Prostate gland (tissue), 2 donors: ENCODE results near the gene PRPF8. TPM values are rescaled to one million over a fixed set of nuclear protein-coding genes. Genes with fewer than 3 reads are reported as not detected.

Experiments
- DNase-seq: peaks from one replicate; pipeline ENCODE4 v3.0.0-alpha.2; 2019; ENCODE audit warnings: low spot score
- H3K27ac ChIP-seq, 2 donors: fragments of 200-600 bp; sonication (generic); 2 replicates each; pipeline ENCODE4 v1.5.1; 2017 to 2019
- H3K27me3 ChIP-seq: fragments of 200-600 bp; sonication (generic); replicated peaks from 2 replicates; pipeline ENCODE4 v1.5.1; 2019; ENCODE audit not compliant: insufficient read depth
- H3K36me3 ChIP-seq, 2 donors: fragments of 200-600 bp; sonication (generic); 1 replicate in 1 of 2; 2 replicates in 1 of 2; pipeline versions ENCODE4 v1.5.1 to v1.8.1; 2017 to 2019
- H3K4me1 ChIP-seq: fragments of 200-600 bp; sonication (generic); replicated peaks from 2 replicates; pipeline ENCODE4 v1.5.1; 2019
- H3K4me3 ChIP-seq, 2 donors: fragments of 200-600 bp; sonication (generic); 2 replicates each; pipeline ENCODE4 v1.5.1; 2017 to 2019
- H3K9me3 ChIP-seq: fragments of 200-600 bp; sonication (generic); 2 replicates; pipeline ENCODE4 v1.5.1; 2017
- POLR2A ChIP-seq: fragments of 450-650 bp; IDR thresholded peaks from one replicate; pipeline ENCODE4 v1.6.1; 2016; ENCODE audit warnings: antibody characterized with exemption, mild to moderate bottlenecking
- POLR2AphosphoS5 ChIP-seq: sonication (generic); formaldehyde crosslinking; IDR thresholded peaks from one replicate; pipeline ENCODE4 v1.6.1; 2017; ENCODE audit warnings: antibody characterized with exemption
- WGBS: methylation state at CpG from one replicate; pipeline ENCODE4 v1.1.5; 2018; 5-methylcytosine and 5-hydroxymethylcytosine counted together
- intact Hi-C: fragments of 100-400 bp; cut with DNase I; formaldehyde crosslinking; loops from one replicate; pipeline ENCODE4 v1.14.2; 2022
- total RNA-seq, 2 donors: library from RNA; depleted of rRNA; stranded (reverse); fragments of >200 nt; gene quantifications; one replicate each; pipeline ENCODE4 v1.1.0, GENCODE V29; 2016
- TF ChIP-seq, protein P1 (sequence below), 4 experiments: fragments of 200-600 bp in 2 of 4; fragments of 450-650 bp in 2 of 4; sonication (generic) in 2 of 4; IDR thresholded peaks; 1 replicate in 3 of 4; 2 replicates in 1 of 4; pipeline ENCODE4 v1.5.1; 2016 to 2019; ENCODE audit warnings: antibody characterized with exemption in 4 of 4, mild to moderate bottlenecking in 2 of 4, moderate library complexity in 2 of 4

Gene PRPF8
- total RNA-seq, 2 donors from 2014 or later, result 235 to 321 TPM

DNA sequence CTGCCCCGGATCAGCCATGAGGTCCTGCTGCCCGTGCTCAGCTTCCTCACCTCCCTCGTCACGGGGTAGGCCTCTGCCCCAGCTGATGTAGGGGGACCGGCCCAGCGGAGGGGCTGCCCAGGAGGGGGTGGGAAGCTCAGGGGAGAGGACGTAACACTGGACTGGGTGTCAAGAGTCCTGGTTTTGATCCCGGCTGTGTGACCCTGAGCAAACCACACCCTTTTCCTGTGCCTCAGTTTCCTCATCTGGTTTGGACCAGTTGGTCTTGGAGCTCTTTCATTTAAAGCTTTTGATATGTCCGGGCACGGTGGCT, 46.5 kb upstream of the PRPF8 start:
- intact Hi-C loops, result no loop called here
- WGBS, result 58% methylated on average over 9 of the region's 10 CpGs
- peaks cover 0 to 17% of the 10 kb centered on the region in 2 donors for H3K36me3 ChIP-seq
- no peaks in the 10 kb centered on the region for H3K27me3 ChIP-seq
- peak; percentile 13 for TF ChIP-seq POLR2A
- TF ChIP-seq, protein P1, sequence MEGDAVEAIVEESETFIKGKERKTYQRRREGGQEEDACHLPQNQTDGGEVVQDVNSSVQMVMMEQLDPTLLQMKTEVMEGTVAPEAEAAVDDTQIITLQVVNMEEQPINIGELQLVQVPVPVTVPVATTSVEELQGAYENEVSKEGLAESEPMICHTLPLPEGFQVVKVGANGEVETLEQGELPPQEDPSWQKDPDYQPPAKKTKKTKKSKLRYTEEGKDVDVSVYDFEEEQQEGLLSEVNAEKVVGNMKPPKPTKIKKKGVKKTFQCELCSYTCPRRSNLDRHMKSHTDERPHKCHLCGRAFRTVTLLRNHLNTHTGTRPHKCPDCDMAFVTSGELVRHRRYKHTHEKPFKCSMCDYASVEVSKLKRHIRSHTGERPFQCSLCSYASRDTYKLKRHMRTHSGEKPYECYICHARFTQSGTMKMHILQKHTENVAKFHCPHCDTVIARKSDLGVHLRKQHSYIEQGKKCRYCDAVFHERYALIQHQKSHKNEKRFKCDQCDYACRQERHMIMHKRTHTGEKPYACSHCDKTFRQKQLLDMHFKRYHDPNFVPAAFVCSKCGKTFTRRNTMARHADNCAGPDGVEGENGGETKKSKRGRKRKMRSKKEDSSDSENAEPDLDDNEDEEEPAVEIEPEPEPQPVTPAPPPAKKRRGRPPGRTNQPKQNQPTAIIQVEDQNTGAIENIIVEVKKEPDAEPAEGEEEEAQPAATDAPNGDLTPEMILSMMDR (IDR thresholded peaks at IDR 0.05), result no peak
- peaks cover 14% of the 10 kb centered on the region for H3K4me1 ChIP-seq
- no peak for DNase-seq
- no peak overlapping the region for H3K4me3 ChIP-seq
- H3K27ac ChIP-seq, result peak overlapping the region; percentile 91 to 93
- no peaks in the 10 kb centered on the region for H3K9me3 ChIP-seq

DNA sequence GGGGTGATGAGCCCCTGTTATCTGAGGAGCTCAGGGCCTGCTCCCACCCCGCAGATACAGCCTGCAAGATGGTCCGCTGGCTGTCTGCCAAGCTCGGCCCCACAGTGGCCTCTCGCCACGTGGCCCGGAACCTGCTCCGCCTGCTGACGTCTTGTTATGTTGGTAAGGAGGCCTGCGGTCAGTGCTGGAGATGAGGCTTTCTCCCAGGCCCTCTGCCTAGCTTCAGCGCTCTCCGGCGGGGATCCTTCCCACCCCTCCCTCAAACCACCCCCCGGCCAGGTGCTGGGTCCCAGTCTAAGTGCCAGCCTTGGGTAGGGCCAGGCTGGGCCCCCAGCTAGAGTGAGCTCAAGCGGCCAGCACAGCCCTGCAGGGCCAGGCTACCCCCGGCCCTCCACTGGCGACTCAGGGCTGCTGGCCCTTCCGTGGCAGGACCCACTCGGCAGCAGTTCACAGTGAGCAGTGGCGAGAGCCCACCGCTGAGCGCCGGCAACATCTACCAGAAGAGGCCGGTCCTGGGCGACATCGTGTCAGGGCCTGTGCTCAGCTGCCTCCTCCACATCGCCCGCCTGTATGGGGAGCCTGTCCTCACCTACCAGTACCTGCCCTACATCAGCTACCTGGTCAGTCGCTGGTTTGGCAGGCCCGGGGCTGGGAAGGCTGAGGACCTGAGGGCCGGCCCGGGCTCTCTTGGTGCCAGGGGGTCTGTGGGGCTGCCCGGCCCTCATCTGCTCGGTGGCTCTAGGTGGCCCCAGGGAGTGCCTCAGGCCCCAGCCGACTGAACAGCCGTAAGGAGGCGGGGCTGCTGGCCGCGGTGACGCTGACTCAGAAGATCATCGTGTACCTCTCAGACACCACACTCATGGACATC, 45.9 kb upstream of the PRPF8 start:
- TF ChIP-seq POLR2AphosphoS5, result peak; percentile 89
- TF ChIP-seq, protein P1 (IDR thresholded peaks at IDR 0.05), result no peak
- Histone ChIP-seq H3K27me3 (no peaks in the 10 kb centered on the region), H3K9me3 (no peaks in the 10 kb centered on the region), H3K36me3 (peaks cover 0 to 17% of the 10 kb centered on the region in 2 donors), H3K27ac (peak overlapping the region; percentile 91 to 93), H3K4me1 (peaks cover 15% of the 10 kb centered on the region), H3K4me3 (no peak overlapping the region)
- intact Hi-C loops, result no loop called here
- DNase-seq, result peak; percentile 81
- 44% methylated on average over 34 of the region's 40 CpGs for WGBS

DNA sequence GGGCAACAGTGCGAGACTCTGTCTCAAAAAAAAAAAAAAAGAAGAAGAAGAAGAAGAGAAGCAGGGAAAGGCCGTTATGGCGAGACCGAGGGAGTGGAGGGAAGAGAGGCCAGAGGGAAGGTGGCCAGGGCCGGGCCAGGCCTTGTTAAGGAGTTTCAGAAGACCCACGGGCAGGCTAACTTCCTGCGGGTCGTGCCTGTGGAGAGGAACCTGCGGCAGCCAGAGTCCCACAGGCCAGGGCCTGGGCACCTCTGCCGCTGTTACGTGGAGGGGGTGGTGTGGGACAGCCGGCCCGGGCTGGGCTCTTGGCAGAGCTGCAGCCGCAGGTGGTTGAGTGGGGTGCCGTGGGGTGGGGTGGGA, 45.3 kb upstream of the PRPF8 start:
- intact Hi-C loops, result no loop called here
- H3K4me3 ChIP-seq, result no peak overlapping the region
- peak overlapping the region; percentile 91 to 93 for H3K27ac ChIP-seq
- H3K36me3 ChIP-seq, result peaks cover 0 to 17% of the 10 kb centered on the region in 2 donors
- peaks cover 19% of the 10 kb centered on the region for H3K4me1 ChIP-seq
- 37% methylated on average over 15 of the region's 15 CpGs for WGBS
- TF ChIP-seq POLR2A, result no peak
- TF ChIP-seq, protein P1 (IDR thresholded peaks at IDR 0.05), result no peak
- no peak for TF ChIP-seq POLR2AphosphoS5
- no peak for DNase-seq
- no peaks in the 10 kb centered on the region for H3K9me3 ChIP-seq
- no peaks in the 10 kb centered on the region for H3K27me3 ChIP-seq

- Histone ChIP-seq H3K4me1 (peaks cover 19% of the 10 kb centered on the region), H3K36me3 (peaks cover 0 to 6% of the 10 kb centered on the region in 2 donors), H3K9me3 (no peaks in the 10 kb centered on the region), H3K27ac (no peak overlapping the region), H3K27me3 (no peaks in the 10 kb centered on the region), H3K4me3 (no peak overlapping the region)
- intact Hi-C loops, result no loop called here
- TF ChIP-seq POLR2A, result no peak
- TF ChIP-seq, protein P1 (IDR thresholded peaks at IDR 0.05), result no peak
- TF ChIP-seq POLR2AphosphoS5, result no peak
- 82% methylated on average over 27 of the region's 28 CpGs for WGBS
- DNase-seq, result no peak
Measured at GRCh38 chr17:1727876-1728630, 43.4 kb upstream of the PRPF8 start.
